GM21447 (cell line): ENCODE results near the gene MEIS2.
"Not testable (repeated sequence)": the region's sequence is repeated elsewhere in the genome, so short reads cannot be mapped to it uniquely, and the experiment has no call there.

Experiments
- ATAC-seq: cut with Tn5 transposase; IDR thresholded peaks from one replicate; pipeline ENCODE4 v1.9.1; 2021; ENCODE audit not compliant: unreplicated experiment

Gene MEIS2

GRCh38 chr15:37010595-37010994 is 89.8 kb downstream of the MEIS2 start:
- ATAC-seq = no peak

GRCh38 chr15:37009288-37009687 is 91.1 kb downstream of the MEIS2 start:
- no peak for ATAC-seq

- ATAC-seq = no peak
These were observed 92.1 kb downstream of the MEIS2 start for GRCh38 chr15:37008205-37008604.

GRCh38 chr15:37007301-37007700 is 93.0 kb downstream of the MEIS2 start:
- no peak for ATAC-seq

GRCh38 chr15:37004981-37005735 is 95.2 kb downstream of the MEIS2 start:
- no peak for ATAC-seq

- no peak for ATAC-seq
These were observed 95.9 kb downstream of the MEIS2 start for GRCh38 chr15:37004373-37004869.

- ATAC-seq = no peak
These were observed 98.2 kb downstream of the MEIS2 start for GRCh38 chr15:37002041-37002672.

GRCh38 chr15:37001417-37001816 is 98.9 kb downstream of the MEIS2 start:
- no peak for ATAC-seq

GRCh38 chr15:36999778-37000177 is 100.6 kb downstream of the MEIS2 start:
- ATAC-seq = no peak

GRCh38 chr15:36996538-36997181 is 103.7 kb downstream of the MEIS2 start:
- ATAC-seq = no peak

- ATAC-seq = no peak
These were observed 104.2 kb downstream of the MEIS2 start for GRCh38 chr15:36996121-36996520.

GRCh38 chr15:36994790-36995189 is 105.6 kb downstream of the MEIS2 start:
- ATAC-seq = no peak

- no peak for ATAC-seq
These were observed 107.9 kb downstream of the MEIS2 start for GRCh38 chr15:36992454-36992853.

GRCh38 chr15:36988947-36989346 is 111.4 kb downstream of the MEIS2 start:
- ATAC-seq = no peak

- ATAC-seq = no peak
These were observed 117.9 kb downstream of the MEIS2 start for GRCh38 chr15:36982430-36982829.

- not testable (repeated sequence) for ATAC-seq
These were observed 120.1 kb downstream of the MEIS2 start for GRCh38 chr15:36980281-36980680.

- ATAC-seq = no peak
These were observed 121.7 kb downstream of the MEIS2 start for GRCh38 chr15:36978625-36979024.

GRCh38 chr15:36978126-36978525 is 122.2 kb downstream of the MEIS2 start:
- ATAC-seq = no peak

- no peak for ATAC-seq
These were observed 122.7 kb downstream of the MEIS2 start for GRCh38 chr15:36977659-36978058.

- no peak for ATAC-seq
These were observed 127.6 kb downstream of the MEIS2 start for GRCh38 chr15:36972704-36973103.

- no peak for ATAC-seq
These were observed 129.8 kb downstream of the MEIS2 start for GRCh38 chr15:36970522-36970921.

GRCh38 chr15:36967929-36968328 is 132.4 kb downstream of the MEIS2 start:
- no peak for ATAC-seq
